ENCODE measurements around the gene EVC2.

EVC2 gene

DNA sequence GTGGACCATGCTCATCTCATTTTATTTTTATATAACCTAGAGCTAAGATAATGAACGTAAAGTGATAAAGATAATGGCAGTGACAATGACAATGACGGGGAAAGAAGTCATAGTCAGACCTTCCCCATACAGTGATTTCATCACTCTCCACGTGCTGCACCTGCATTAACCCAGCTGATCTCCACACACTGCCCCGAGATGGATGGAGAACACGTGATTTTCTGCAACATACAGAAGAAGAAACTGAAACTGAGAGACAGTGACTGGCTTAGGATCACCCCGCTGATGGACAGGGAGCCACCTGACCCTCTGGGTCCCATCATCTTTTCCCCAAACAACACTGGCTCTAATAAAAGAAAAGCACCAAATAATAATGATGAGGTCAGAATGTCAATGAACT is 22.0 kb downstream of the EVC2 start:
- no peak for DNase-seq (ENCODE audit: low read depth)
- TF ChIP-seq, protein P1, sequence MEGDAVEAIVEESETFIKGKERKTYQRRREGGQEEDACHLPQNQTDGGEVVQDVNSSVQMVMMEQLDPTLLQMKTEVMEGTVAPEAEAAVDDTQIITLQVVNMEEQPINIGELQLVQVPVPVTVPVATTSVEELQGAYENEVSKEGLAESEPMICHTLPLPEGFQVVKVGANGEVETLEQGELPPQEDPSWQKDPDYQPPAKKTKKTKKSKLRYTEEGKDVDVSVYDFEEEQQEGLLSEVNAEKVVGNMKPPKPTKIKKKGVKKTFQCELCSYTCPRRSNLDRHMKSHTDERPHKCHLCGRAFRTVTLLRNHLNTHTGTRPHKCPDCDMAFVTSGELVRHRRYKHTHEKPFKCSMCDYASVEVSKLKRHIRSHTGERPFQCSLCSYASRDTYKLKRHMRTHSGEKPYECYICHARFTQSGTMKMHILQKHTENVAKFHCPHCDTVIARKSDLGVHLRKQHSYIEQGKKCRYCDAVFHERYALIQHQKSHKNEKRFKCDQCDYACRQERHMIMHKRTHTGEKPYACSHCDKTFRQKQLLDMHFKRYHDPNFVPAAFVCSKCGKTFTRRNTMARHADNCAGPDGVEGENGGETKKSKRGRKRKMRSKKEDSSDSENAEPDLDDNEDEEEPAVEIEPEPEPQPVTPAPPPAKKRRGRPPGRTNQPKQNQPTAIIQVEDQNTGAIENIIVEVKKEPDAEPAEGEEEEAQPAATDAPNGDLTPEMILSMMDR (IDR thresholded peaks at IDR 0.05; ENCODE audit: low read length, missing control alignments): no peak
- H3K4me3 ChIP-seq (replicated peaks; ENCODE audit: low read depth, low read length): no peak overlapping the region

DNA sequence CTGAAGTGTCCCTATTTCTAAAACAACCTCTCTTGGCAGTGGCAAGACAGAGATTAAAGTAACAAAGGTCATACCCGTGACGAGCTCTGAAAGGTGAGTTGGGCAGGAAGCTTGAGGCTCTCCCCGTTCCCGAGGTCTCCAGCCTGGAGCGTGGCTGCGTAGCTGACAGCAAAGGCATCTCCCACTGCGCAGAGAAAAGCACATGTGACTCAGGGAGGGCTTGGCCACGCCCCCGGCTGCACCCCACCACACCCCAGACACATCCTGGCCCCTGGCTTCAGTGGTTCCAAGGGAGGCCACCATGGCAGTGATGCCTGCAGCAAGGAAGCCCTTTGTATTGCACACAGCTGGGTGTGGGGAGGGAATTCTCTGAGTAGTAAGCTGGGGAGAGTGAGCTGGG is 23.1 kb downstream of the EVC2 start:
- no peak for DNase-seq (ENCODE audit: low read depth)
- H3K4me3 ChIP-seq (replicated peaks; ENCODE audit: low read depth, low read length): no peak overlapping the region
- TF ChIP-seq, protein P1 (IDR thresholded peaks at IDR 0.05; ENCODE audit: low read length, missing control alignments): no peak

DNA sequence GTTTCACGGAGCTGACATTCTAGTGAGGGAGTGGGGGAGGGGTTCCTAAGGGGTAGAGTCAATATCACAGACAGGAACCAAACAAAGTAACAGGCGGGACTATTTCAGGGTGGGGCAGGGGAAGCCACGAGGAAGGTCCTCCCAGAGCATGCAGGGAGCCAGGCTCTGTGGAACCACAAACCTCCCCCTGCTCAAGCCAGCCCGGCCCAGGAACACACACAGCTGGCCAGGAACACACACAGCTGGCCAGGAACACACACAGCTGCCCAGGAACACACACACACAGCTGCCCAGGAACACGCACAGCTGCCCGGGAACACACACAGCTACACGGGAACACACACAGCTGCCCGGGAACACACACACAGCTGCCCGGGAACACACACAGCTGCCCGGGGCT is 24.8 kb downstream of the EVC2 start:
- H3K4me3 ChIP-seq (replicated peaks; ENCODE audit: low read depth, low read length): no peak overlapping the region
- TF ChIP-seq, protein P1 (IDR thresholded peaks at IDR 0.05; ENCODE audit: low read length, missing control alignments): no peak
- no peak for DNase-seq (ENCODE audit: low read depth)

DNA sequence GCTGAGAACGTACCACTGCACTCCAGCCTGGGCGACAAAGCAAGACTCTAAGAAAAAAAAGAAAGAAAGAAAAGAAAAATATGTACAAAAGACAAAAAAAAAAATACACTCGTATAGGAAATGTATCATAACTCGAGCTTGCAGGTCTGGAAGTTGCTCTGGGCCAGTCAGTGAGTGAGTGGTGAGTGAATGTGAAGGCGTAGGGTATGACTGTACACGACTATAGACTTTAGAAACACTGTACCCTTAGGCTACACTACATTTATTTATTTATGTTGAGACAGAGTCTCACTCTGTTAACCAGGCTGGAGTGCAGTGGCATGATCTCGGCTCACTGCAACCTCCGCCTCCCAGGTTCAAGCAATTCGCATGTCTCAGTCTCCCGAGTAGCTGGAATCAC is 29.4 kb downstream of the EVC2 start:
- no peak overlapping the region for H3K4me3 ChIP-seq (replicated peaks; ENCODE audit: low read depth, low read length)
- no peak for DNase-seq (ENCODE audit: low read depth)
- TF ChIP-seq, protein P1 (IDR thresholded peaks at IDR 0.05; ENCODE audit: low read length, missing control alignments): no peak

DNA sequence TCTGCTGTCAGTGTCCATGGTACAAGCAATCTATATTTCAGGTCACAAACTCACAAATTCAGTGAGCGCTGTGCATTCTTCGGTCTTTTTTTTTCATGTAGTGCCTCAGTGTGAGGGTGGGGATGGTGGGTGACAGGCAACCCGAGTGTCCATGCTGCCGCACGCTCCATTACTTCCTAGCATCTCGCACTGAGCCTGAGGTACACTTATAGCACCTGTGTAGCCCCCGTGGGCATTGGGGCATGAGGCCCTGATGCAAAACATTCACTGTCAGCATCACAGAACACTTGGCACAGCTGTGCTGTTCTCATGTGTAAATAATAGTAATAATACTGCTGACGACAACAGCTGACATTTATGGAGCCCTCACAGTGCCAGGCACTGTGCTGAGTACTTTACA is 31.6 kb downstream of the EVC2 start:
- H3K4me3 ChIP-seq (replicated peaks; ENCODE audit: low read depth, low read length): no peak overlapping the region
- DNase-seq (ENCODE audit: low read depth): no peak
- TF ChIP-seq, protein P1 (IDR thresholded peaks at IDR 0.05; ENCODE audit: low read length, missing control alignments): no peak

DNA sequence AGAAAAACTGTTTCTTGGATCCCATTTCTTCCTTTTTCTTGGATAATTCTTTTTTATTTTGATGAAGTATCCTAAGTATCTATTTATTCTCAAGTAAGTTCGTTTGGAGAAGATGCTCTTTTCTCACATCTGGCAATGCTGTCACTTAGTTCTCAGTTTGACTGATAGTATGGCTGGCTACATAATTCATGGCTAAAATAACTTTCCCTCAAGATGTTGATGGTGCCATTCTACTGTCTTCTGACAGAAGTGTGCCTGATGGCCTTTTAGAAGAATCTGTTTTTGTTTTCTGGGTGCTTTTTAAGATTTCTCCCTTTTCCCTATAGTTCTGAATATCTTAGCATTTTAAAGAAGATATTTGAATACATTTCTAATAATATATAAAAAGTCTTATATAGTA is 41.6 kb downstream of the EVC2 start:
- TF ChIP-seq, protein P1 (IDR thresholded peaks at IDR 0.05; ENCODE audit: low read length, missing control alignments): no peak
- no peak for DNase-seq (ENCODE audit: low read depth)
- no peak overlapping the region for H3K4me3 ChIP-seq (replicated peaks; ENCODE audit: low read depth, low read length)

DNA sequence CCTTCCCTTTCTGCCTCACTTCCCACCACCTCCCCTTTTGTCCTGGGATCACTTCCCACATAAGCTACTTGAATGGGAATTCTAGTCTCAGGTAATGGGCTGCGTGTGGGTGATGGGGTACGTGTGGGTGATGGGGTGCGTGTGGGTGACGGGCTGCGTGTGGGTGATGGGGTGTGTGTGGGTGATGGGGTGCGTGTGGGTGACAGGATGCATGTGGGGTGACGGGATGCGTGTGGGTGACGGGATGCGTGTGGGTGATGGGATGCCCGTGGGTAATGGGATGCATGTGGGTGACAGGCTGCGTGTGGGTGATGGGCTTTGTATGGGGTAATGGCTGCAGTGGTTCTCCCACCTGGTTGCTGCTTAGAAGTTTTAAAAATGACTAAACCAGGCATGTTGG is 43.6 kb downstream of the EVC2 start:
- H3K4me3 ChIP-seq (replicated peaks; ENCODE audit: low read depth, low read length): no peak overlapping the region
- no peak for DNase-seq (ENCODE audit: low read depth)
- TF ChIP-seq, protein P1 (IDR thresholded peaks at IDR 0.05; ENCODE audit: low read length, missing control alignments): no peak

Measured in fibroblast of pulmonary artery (primary cell).